Body of pancreas (tissue), 4 donors: ENCODE data around the gene RFESD. TPM values are rescaled to one million over a fixed set of nuclear protein-coding genes. Genes with fewer than 3 reads are reported as not detected.

Source experiments
- ATAC-seq: fragments of 150-250 bp; one replicate; pipeline ENCODE4 v1.9.1; 2016
- DNase-seq, 4 donors: peaks; one replicate each; pipeline ENCODE4 v3.0.0-alpha.2; 2019
- H3K27ac ChIP-seq, 4 donors: fragments of 200-600 bp; sonication (generic); 1 replicate in 3 of 4; 2 replicates in 1 of 4; pipeline versions ENCODE4 v1.5.1 to v1.6.1; 2016 to 2019; ENCODE audit warnings: mild to moderate bottlenecking in 1 of 4, mixed read lengths in 1 of 4, moderate library complexity in 1 of 4
- H3K27me3 ChIP-seq, 2 donors: fragments of 200-600 bp; sonication (generic); one replicate each; pipeline ENCODE4 v1.6.0; 2016; ENCODE audit warnings: mild to moderate bottlenecking in 1 of 2
- H3K36me3 ChIP-seq, 2 donors: fragments of 200-600 bp; sonication (generic); replicated peaks in 1 of 2; 2 replicates each; pipeline ENCODE4 v1.5.1; 2016; ENCODE audit warnings: low read depth in 2 of 2; ENCODE audit not compliant: insufficient read depth in 1 of 2
- H3K4me1 ChIP-seq: fragments of 200-600 bp; sonication (generic); one replicate; pipeline ENCODE4 v1.6.0; 2016
- H3K4me3 ChIP-seq, 2 donors: fragments of 200-600 bp; sonication (generic); 1 replicate in 1 of 2; 2 replicates in 1 of 2; pipeline ENCODE4 v1.5.1; 2016 to 2019
- H3K9me3 ChIP-seq, 3 donors: fragments of 200-600 bp; sonication (generic); 1 replicate in 2 of 3; 2 replicates in 1 of 3; pipeline ENCODE4 v1.5.1; 2016
- POLR2A ChIP-seq, 3 donors: fragments of 450-650 bp; IDR thresholded peaks; one replicate each; pipeline ENCODE4 v1.6.1; 2016; ENCODE audit warnings: antibody characterized with exemption in 3 of 3, mild to moderate bottlenecking in 2 of 3
- WGBS, 2 donors: methylation state at CpG; one replicate each; pipeline ENCODE4 v1.1.5; 2017; 5-methylcytosine and 5-hydroxymethylcytosine counted together
- intact Hi-C: fragments of 100-400 bp; cut with DNase I; formaldehyde crosslinking; loops from one replicate; pipeline ENCODE4 v1.15.1; 2023
- total RNA-seq, 2 donors: library from RNA; depleted of rRNA; stranded (reverse); fragments of >200 nt; gene quantifications; one replicate each; pipeline ENCODE4 v1.1.0, GENCODE V29; 2016
- TF ChIP-seq, protein P1 (sequence below), 7 experiments: fragments of 450-650 bp in 4 of 7; fragments of 200-600 bp in 3 of 7; sonication (generic) in 3 of 7; IDR thresholded peaks; one replicate each; pipeline ENCODE4 v1.5.1; 2016 to 2019; ENCODE audit warnings: antibody characterized with exemption in 7 of 7

The RFESD gene
- total RNA-seq, 2 donors from 2014 or later: 9.3 TPM; not detected in 1

DNA sequence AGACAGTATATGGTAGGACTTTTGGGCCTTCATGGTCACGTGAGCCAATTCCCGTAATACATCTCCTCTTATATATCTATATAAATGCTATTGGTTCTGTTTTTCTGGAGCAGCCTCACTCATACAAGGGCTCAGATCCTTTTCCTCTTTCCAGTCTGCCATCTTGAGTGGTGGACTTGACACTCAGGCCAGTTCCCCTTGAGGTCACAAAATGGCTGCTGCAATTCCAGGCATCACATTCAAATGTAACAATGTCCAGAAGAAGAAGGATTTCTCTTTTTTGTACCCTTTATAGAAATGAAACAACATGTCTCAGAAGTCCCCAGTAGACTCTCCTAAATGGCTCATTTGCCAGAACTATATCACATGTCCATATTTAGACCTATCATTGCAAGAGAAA lies 22.2 kb upstream of the RFESD start:
- H3K27ac ChIP-seq: peak overlapping the region in 1 of 4 donors; percentile 97
- ATAC-seq (no peak), DNase-seq (no peak)
- no peaks in the 10 kb centered on the region for H3K27me3 ChIP-seq
- intact Hi-C loops: no loop called here
- no peak for TF ChIP-seq POLR2A (IDR thresholded peaks at IDR 0.05)
- TF ChIP-seq, protein P1, sequence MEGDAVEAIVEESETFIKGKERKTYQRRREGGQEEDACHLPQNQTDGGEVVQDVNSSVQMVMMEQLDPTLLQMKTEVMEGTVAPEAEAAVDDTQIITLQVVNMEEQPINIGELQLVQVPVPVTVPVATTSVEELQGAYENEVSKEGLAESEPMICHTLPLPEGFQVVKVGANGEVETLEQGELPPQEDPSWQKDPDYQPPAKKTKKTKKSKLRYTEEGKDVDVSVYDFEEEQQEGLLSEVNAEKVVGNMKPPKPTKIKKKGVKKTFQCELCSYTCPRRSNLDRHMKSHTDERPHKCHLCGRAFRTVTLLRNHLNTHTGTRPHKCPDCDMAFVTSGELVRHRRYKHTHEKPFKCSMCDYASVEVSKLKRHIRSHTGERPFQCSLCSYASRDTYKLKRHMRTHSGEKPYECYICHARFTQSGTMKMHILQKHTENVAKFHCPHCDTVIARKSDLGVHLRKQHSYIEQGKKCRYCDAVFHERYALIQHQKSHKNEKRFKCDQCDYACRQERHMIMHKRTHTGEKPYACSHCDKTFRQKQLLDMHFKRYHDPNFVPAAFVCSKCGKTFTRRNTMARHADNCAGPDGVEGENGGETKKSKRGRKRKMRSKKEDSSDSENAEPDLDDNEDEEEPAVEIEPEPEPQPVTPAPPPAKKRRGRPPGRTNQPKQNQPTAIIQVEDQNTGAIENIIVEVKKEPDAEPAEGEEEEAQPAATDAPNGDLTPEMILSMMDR (IDR thresholded peaks at IDR 0.05): no peak
- no peak overlapping the region for H3K4me3 ChIP-seq
- no peaks in the 10 kb centered on the region for H3K36me3 ChIP-seq
- 96 to 98% methylated on average over 2 of the region's 2 CpGs for WGBS, 2 donors
- no peaks in the 10 kb centered on the region for H3K9me3 ChIP-seq
- peaks cover 42% of the 10 kb centered on the region for H3K4me1 ChIP-seq

DNA sequence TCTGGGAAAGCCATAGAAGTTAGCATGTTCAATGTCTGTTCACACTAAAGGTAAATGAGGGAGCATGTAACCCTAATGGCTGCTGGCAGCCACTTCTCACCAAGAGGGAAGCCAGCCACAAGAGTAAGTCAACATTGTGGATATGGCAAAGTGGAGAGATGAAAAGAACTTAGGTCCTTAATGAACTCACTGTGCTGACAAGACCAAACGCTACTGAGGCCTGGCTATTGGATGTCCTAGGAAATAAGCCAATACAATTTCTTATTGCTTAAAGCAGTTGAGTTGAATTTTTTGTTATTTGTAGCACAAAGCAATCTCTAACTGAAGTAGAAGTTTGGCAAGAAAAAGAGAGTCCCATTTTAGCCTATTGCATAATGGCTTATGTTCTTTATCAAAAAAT lies 19.9 kb upstream of the RFESD start:
- no peaks in the 10 kb centered on the region for H3K36me3 ChIP-seq
- intact Hi-C loops: no loop called here
- H3K4me3 ChIP-seq: no peak overlapping the region
- WGBS, 2 donors: 77 to 93% methylated on average over 1 of the region's 1 CpG
- DNase-seq (no peak), ATAC-seq (no peak)
- peaks cover 30% of the 10 kb centered on the region for H3K4me1 ChIP-seq
- H3K9me3 ChIP-seq: no peaks in the 10 kb centered on the region
- H3K27me3 ChIP-seq: no peaks in the 10 kb centered on the region
- TF ChIP-seq POLR2A (IDR thresholded peaks at IDR 0.05): no peak
- TF ChIP-seq, protein P1 (IDR thresholded peaks at IDR 0.05): no peak
- H3K27ac ChIP-seq: no peak overlapping the region

DNA sequence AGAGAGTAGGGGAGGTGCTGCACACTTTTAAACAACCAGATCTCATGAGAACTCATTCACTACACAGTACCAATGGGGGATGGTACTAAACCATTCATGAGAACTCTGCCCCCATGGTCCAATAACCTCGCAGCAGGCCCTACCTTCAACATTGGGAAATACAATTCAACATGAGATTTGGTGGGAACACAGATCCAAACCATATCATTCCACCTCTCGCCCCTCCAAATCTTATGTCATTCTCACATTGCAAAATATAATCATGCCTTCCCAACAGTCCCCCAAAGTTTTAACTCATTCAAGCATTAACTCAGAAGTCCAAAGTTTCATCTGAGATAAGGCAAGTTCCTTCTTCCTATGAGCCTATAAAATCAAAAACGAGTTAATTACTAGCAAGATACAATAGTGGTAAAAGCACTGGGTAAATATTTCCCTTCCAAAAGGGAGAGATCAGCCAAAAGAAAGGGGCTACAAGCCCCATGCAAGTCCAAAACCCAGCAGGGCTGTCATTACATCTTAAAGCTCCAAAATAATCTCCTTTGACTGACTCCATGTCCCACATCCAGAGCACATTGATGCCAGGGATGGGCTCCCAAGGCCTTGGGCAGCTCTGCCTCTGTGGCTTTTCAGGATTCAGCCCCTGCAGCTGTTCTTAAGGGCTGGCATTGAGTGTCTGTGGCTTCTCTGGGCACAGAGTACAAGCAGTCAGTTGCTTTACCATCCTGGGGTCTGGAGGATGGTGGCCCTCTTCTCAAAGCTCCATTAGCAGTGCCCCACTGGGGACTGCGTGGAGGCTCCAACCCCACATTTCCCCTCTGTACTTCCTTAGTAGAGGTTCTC lies 18.4 kb upstream of the RFESD start:
- intact Hi-C loops: no loop called here
- Histone ChIP-seq H3K9me3 (no peaks in the 10 kb centered on the region), H3K27ac (no peak overlapping the region), H3K27me3 (no peaks in the 10 kb centered on the region), H3K4me3 (no peak overlapping the region), H3K36me3 (no peaks in the 10 kb centered on the region), H3K4me1 (peaks cover 25% of the 10 kb centered on the region)
- 84 to 90% methylated on average over 4 of the region's 4 CpGs for WGBS, 2 donors
- ATAC-seq (no peak), DNase-seq (no peak)
- TF ChIP-seq, protein P1 (IDR thresholded peaks at IDR 0.05): no peak
- no peak for TF ChIP-seq POLR2A (IDR thresholded peaks at IDR 0.05)

DNA sequence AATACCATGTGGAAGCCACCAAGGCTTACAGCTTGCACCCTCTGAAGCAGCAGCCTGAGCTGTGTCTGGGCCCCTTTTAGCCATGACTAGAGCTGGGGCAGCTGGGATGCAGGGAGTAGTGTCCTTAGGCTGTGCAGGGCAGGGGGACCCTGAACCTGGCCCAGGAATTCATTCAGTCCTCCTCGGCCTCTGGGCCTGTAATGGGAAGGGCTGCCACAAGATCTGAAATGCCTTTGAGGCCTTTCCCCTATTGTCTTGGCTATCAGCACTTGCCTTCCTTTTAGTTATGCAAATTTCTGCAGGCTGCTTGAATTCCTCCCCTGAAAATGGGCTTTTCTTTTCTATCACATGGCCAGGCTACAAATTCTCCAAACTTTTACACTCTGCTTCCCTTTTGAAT lies 17.6 kb upstream of the RFESD start:
- no peaks in the 10 kb centered on the region for H3K9me3 ChIP-seq
- DNase-seq (no peak), ATAC-seq (no peak)
- no peak overlapping the region for H3K4me3 ChIP-seq
- H3K4me1 ChIP-seq: peaks cover 17% of the 10 kb centered on the region
- H3K27ac ChIP-seq: no peak overlapping the region
- no peak for TF ChIP-seq POLR2A (IDR thresholded peaks at IDR 0.05)
- TF ChIP-seq, protein P1 (IDR thresholded peaks at IDR 0.05): no peak
- no peaks in the 10 kb centered on the region for H3K36me3 ChIP-seq
- 79 to 85% methylated on average over 1 of the region's 1 CpG for WGBS, 2 donors
- H3K27me3 ChIP-seq: no peaks in the 10 kb centered on the region
- intact Hi-C loops: no loop called here
